ENCODE measurements around the gene NRXN3. TPM values are rescaled to one million over a fixed set of nuclear protein-coding genes. Genes with fewer than 3 reads are reported as not detected.

Gene NRXN3
- total and polyA plus RNA-seq, 4 donors: 0.07 to 1.2 (median 0.23) TPM

- H3K27ac ChIP-seq (ENCODE audit: low read depth in 1 of 2, low read length in 2 of 2): no peak overlapping the region
- H3K9ac ChIP-seq (ENCODE audit: low read depth in 1 of 2, low read length in 2 of 2): no peak overlapping the region
- WGBS: 34% methylated on average over 3 of the region's 3 CpGs
- H3K36me3 ChIP-seq (ENCODE audit: control insufficient read depth in 4 of 4, insufficient read depth in 3 of 4, low read depth in 1 of 4, low read length in 3 of 4): no peaks in the 10 kb centered on the region
- DNase-seq (ENCODE audit: low spot score): no peak
- H3K4me3 ChIP-seq (ENCODE audit: low read depth in 1 of 3, low read length in 3 of 3): no peak overlapping the region
- no peaks in the 10 kb centered on the region for H3K27me3 ChIP-seq (ENCODE audit: control insufficient read depth in 4 of 4, insufficient read depth in 4 of 4, low read length in 3 of 4)
- TF ChIP-seq RAD21 (IDR thresholded peaks at IDR 0.05): no peak
- no peak for TF ChIP-seq CTCF (IDR thresholded peaks at IDR 0.05; ENCODE audit: low read depth, low read length, missing input control)
- TF ChIP-seq FOXA1 (IDR thresholded peaks at IDR 0.05): no peak
- no peak for TF ChIP-seq MAX (IDR thresholded peaks at IDR 0.05)
- TF ChIP-seq GABPA (IDR thresholded peaks at IDR 0.05 in 1 of 2, conservative IDR thresholded peaks at IDR 0.05 in 1 of 2): no peak
- TF ChIP-seq HNF4G (IDR thresholded peaks at IDR 0.05): no peak
- no peak for TF ChIP-seq YY1 (IDR thresholded peaks at IDR 0.05)
- H3K9me3 ChIP-seq (ENCODE audit: control insufficient read depth in 4 of 4, low read length in 3 of 4): no peaks in the 10 kb centered on the region
- H3K4me1 ChIP-seq (ENCODE audit: control insufficient read depth in 4 of 4, insufficient read depth in 4 of 4, low read length in 3 of 4): no peaks in the 10 kb centered on the region
Observed at GRCh38 chr14:78240567-78240966, 70.4 kb downstream of the NRXN3 start.

- TF ChIP-seq ZBTB33 (IDR thresholded peaks at IDR 0.05) (no peak), RAD21 (IDR thresholded peaks at IDR 0.05) (no peak), NR2F2 (IDR thresholded peaks at IDR 0.05) (no peak), TAF1 (conservative IDR thresholded peaks at IDR 0.05) (no peak), GABPA (IDR thresholded peaks at IDR 0.05 in 1 of 2, conservative IDR thresholded peaks at IDR 0.05 in 1 of 2) (no peak), SP1 (IDR thresholded peaks at IDR 0.05) (no peak), REST (IDR thresholded peaks at IDR 0.05) (no peak), FOXA2 (IDR thresholded peaks at IDR 0.05) (no peak), CTCF (IDR thresholded peaks at IDR 0.05; ENCODE audit: low read depth, low read length, missing input control) (no peak), RXRA (IDR thresholded peaks at IDR 0.05) (no peak), EGR1 (IDR thresholded peaks at IDR 0.05; ENCODE audit: low read depth in 2 of 2) (no peak), YY1 (IDR thresholded peaks at IDR 0.05) (no peak), HNF4G (IDR thresholded peaks at IDR 0.05) (no peak), FOXA1 (IDR thresholded peaks at IDR 0.05) (no peak), MAX (IDR thresholded peaks at IDR 0.05) (no peak), JUND (IDR thresholded peaks at IDR 0.05) (no peak), HNF4A (conservative IDR thresholded peaks at IDR 0.05) (no peak), ATF3 (IDR thresholded peaks at IDR 0.05) (no peak)
- WGBS: 67% methylated on average over 5 of the region's 5 CpGs
- Histone ChIP-seq H3K36me3 (ENCODE audit: control insufficient read depth in 4 of 4, insufficient read depth in 3 of 4, low read depth in 1 of 4, low read length in 3 of 4) (no peaks in the 10 kb centered on the region), H3K4me3 (ENCODE audit: low read depth in 1 of 3, low read length in 3 of 3) (no peak overlapping the region), H3K9ac (ENCODE audit: low read depth in 1 of 2, low read length in 2 of 2) (no peak overlapping the region), H3K9me3 (ENCODE audit: control insufficient read depth in 4 of 4, low read length in 3 of 4) (no peaks in the 10 kb centered on the region), H3K27me3 (ENCODE audit: control insufficient read depth in 4 of 4, insufficient read depth in 4 of 4, low read length in 3 of 4) (peaks cover 0 to 2% (median 0%) of the 10 kb centered on the region in 4 donors), H3K4me1 (ENCODE audit: control insufficient read depth in 4 of 4, insufficient read depth in 4 of 4, low read length in 3 of 4) (no peaks in the 10 kb centered on the region), H3K27ac (ENCODE audit: low read depth in 1 of 2, low read length in 2 of 2) (no peak overlapping the region)
- no peak for DNase-seq (ENCODE audit: low spot score)
Observed at GRCh38 chr14:78242086-78242485, 71.9 kb downstream of the NRXN3 start.
